ENCODE data around the gene GRID1. TPM values are rescaled to one million over a fixed set of nuclear protein-coding genes. Genes with fewer than 3 reads are reported as not detected.

The GRID1 gene
- total RNA-seq, 1 donor from 2014 or later, result 0.75 TPM

GRCh38 chr10:85608706-85609105 is 757.9 kb downstream of the GRID1 start:
- FAIRE-seq (no peak), DNase-seq (ENCODE audit: low read depth) (no peak)
- Histone ChIP-seq H3K27ac (ENCODE audit: low read depth, low read length) (no peak overlapping the region), H3K4me1 (ENCODE audit: insufficient read depth, low read length) (no peaks in the 10 kb centered on the region), H3K9me3 (ENCODE audit: insufficient read depth, low read depth, low read length) (peaks cover 4% of the 10 kb centered on the region), H3K4me3 (ENCODE audit: insufficient read depth, low read depth, low read length) (no peak overlapping the region), H3K79me2 (ENCODE audit: insufficient read depth, low read length) (no peaks in the 10 kb centered on the region), H3K36me3 (ENCODE audit: insufficient read depth, low read length) (no peaks in the 10 kb centered on the region), H4K20me1 (ENCODE audit: insufficient read depth, low read length) (no peaks in the 10 kb centered on the region), H3K9ac (ENCODE audit: low read length) (no peak overlapping the region), H3K27me3 (ENCODE audit: insufficient read depth, low read length) (no peaks in the 10 kb centered on the region), H3K4me2 (ENCODE audit: low read length) (no peak overlapping the region), H2AFZ (ENCODE audit: low read depth, low read length) (no peak overlapping the region)
- no peak overlapping the region for H3K4me3 Mint-ChIP-seq (ENCODE audit: unreplicated experiment)
- no peaks in the 10 kb centered on the region for H3K36me3 Mint-ChIP-seq (ENCODE audit: low read depth, unreplicated experiment)
- TF ChIP-seq CTCF (IDR thresholded peaks at IDR 0.05; ENCODE audit: insufficient read depth, low read depth, low read length) (no peak), EZH2 (IDR thresholded peaks at IDR 0.05; ENCODE audit: insufficient read depth, low read length) (no peak)
- H3K9me3 Mint-ChIP-seq (ENCODE audit: unreplicated experiment), result peaks cover 9% of the 10 kb centered on the region
- no peak overlapping the region for H3K27ac Mint-ChIP-seq (ENCODE audit: unreplicated experiment)
- H3K27me3 Mint-ChIP-seq (ENCODE audit: low read depth, unreplicated experiment), result peaks cover 1% of the 10 kb centered on the region
- H3K4me1 Mint-ChIP-seq (ENCODE audit: low read depth, unreplicated experiment), result peaks cover 8% of the 10 kb centered on the region

- Mint-ChIP-seq H3K27ac (ENCODE audit: unreplicated experiment) (no peak overlapping the region), H3K9me3 (ENCODE audit: unreplicated experiment) (peaks cover 9% of the 10 kb centered on the region)
- no peak for TF ChIP-seq EZH2 (IDR thresholded peaks at IDR 0.05; ENCODE audit: insufficient read depth, low read length)
- TF ChIP-seq CTCF (IDR thresholded peaks at IDR 0.05; ENCODE audit: insufficient read depth, low read depth, low read length), result no peak
Measured at GRCh38 chr10:85607043-85607695, 759.4 kb downstream of the GRID1 start.

GRCh38 chr10:85606401-85606800 is 760.2 kb downstream of the GRID1 start:
- no peaks in the 10 kb centered on the region for H3K27me3 ChIP-seq (ENCODE audit: insufficient read depth, low read length)
- no peaks in the 10 kb centered on the region for H3K36me3 Mint-ChIP-seq (ENCODE audit: low read depth, unreplicated experiment)
- H3K9ac ChIP-seq (ENCODE audit: low read length), result no peak overlapping the region
- peaks cover 9% of the 10 kb centered on the region for H3K9me3 Mint-ChIP-seq (ENCODE audit: unreplicated experiment)
- H3K27ac ChIP-seq (ENCODE audit: low read depth, low read length), result no peak overlapping the region
- no peak for TF ChIP-seq CTCF (IDR thresholded peaks at IDR 0.05; ENCODE audit: insufficient read depth, low read depth, low read length)
- TF ChIP-seq EZH2 (IDR thresholded peaks at IDR 0.05; ENCODE audit: insufficient read depth, low read length), result no peak
- H3K4me2 ChIP-seq (ENCODE audit: low read length), result no peak overlapping the region
- no peaks in the 10 kb centered on the region for H3K27me3 Mint-ChIP-seq (ENCODE audit: low read depth, unreplicated experiment)
- no peak overlapping the region for H3K27ac Mint-ChIP-seq (ENCODE audit: unreplicated experiment)
- H3K36me3 ChIP-seq (ENCODE audit: insufficient read depth, low read length), result no peaks in the 10 kb centered on the region
- no peak overlapping the region for H2AFZ ChIP-seq (ENCODE audit: low read depth, low read length)
- no peak overlapping the region for H3K4me3 Mint-ChIP-seq (ENCODE audit: unreplicated experiment)
- no peak overlapping the region for H3K4me3 ChIP-seq (ENCODE audit: insufficient read depth, low read depth, low read length)
- no peaks in the 10 kb centered on the region for H4K20me1 ChIP-seq (ENCODE audit: insufficient read depth, low read length)
- no peaks in the 10 kb centered on the region for H3K4me1 ChIP-seq (ENCODE audit: insufficient read depth, low read length)
- H3K9me3 ChIP-seq (ENCODE audit: insufficient read depth, low read depth, low read length), result peaks cover 4% of the 10 kb centered on the region
- DNase-seq (ENCODE audit: low read depth), result no peak
- no peaks in the 10 kb centered on the region for H3K79me2 ChIP-seq (ENCODE audit: insufficient read depth, low read length)
- peaks cover 2% of the 10 kb centered on the region for H3K4me1 Mint-ChIP-seq (ENCODE audit: low read depth, unreplicated experiment)
- no peak for FAIRE-seq

More at GRCh38 chr10:85607043-85607695, 759.4 kb downstream of the GRID1 start:
- DNase-seq (ENCODE audit: low read depth), result no peak
- Histone ChIP-seq H3K9ac (ENCODE audit: low read length) (no peak overlapping the region), H3K9me3 (ENCODE audit: insufficient read depth, low read depth, low read length) (peaks cover 4% of the 10 kb centered on the region), H3K36me3 (ENCODE audit: insufficient read depth, low read length) (no peaks in the 10 kb centered on the region), H3K27ac (ENCODE audit: low read depth, low read length) (no peak overlapping the region), H3K27me3 (ENCODE audit: insufficient read depth, low read length) (no peaks in the 10 kb centered on the region), H3K4me2 (ENCODE audit: low read length) (no peak overlapping the region), H3K79me2 (ENCODE audit: insufficient read depth, low read length) (no peaks in the 10 kb centered on the region), H2AFZ (ENCODE audit: low read depth, low read length) (no peak overlapping the region), H3K4me3 (ENCODE audit: insufficient read depth, low read depth, low read length) (no peak overlapping the region), H3K4me1 (ENCODE audit: insufficient read depth, low read length) (no peaks in the 10 kb centered on the region), H4K20me1 (ENCODE audit: insufficient read depth, low read length) (no peaks in the 10 kb centered on the region)
- no peak for FAIRE-seq
- no peak overlapping the region for H3K4me3 Mint-ChIP-seq (ENCODE audit: unreplicated experiment)
- peaks cover 3% of the 10 kb centered on the region for H3K4me1 Mint-ChIP-seq (ENCODE audit: low read depth, unreplicated experiment)
- no peaks in the 10 kb centered on the region for H3K36me3 Mint-ChIP-seq (ENCODE audit: low read depth, unreplicated experiment)
- H3K27me3 Mint-ChIP-seq (ENCODE audit: low read depth, unreplicated experiment), result no peaks in the 10 kb centered on the region
